Common myeloid progenitor, CD34-positive (primary cell): Measurements from ENCODE around the gene CTAG1B.

Source experiments
- CTCF ChIA-PET: fragments of 350-600 bp; sonication (Branson Sonifier 250); formaldehyde crosslinking; loops from one replicate; lab custom pipeline; 2021; ENCODE audit warnings: antibody characterized with exemption; lab: Charles Lee
- POLR2A ChIA-PET: fragments of 350-600 bp; sonication (Branson Sonifier 250); formaldehyde crosslinking; loops from one replicate; lab custom pipeline; 2021; ENCODE audit warnings: antibody characterized with exemption; lab: Charles Lee
- DNase-seq, 3 donors: peaks; one replicate each; pipeline versions ENCODE4 v3.0.0 to v3.0.0-alpha.2; 2013
- H3K27ac ChIP-seq, 2 experiments: 1 replicate in 1 of 2; 2 replicates in 1 of 2; pipeline ENCODE4 v1.7.0; 2013; ENCODE audit warnings: inconsistent platforms in 2 of 2, low read length in 2 of 2, mild to moderate bottlenecking in 2 of 2, low read depth in 1 of 2, moderate library complexity in 1 of 2; ENCODE audit not compliant: severe bottlenecking in 2 of 2, insufficient read depth in 1 of 2, poor library complexity in 1 of 2
- H3K27me3 ChIP-seq, 5 experiments: replicated peaks in 2 of 5; 1 replicate in 3 of 5; 2 replicates in 2 of 5; pipeline versions ENCODE4 v1.6.1 to v1.7.0; 2013; ENCODE audit warnings: low read length in 4 of 5, mild to moderate bottlenecking in 2 of 5, moderate library complexity in 2 of 5, inconsistent platforms in 1 of 5; ENCODE audit not compliant: insufficient read depth in 5 of 5, control insufficient read depth in 4 of 5
- H3K36me3 ChIP-seq, 4 experiments: 1 replicate in 2 of 4; 2 replicates in 2 of 4; pipeline versions ENCODE4 v1.6.1 to v1.7.0; 2013; ENCODE audit warnings: low read length in 3 of 4, control low read depth in 1 of 4, mild to moderate bottlenecking in 1 of 4; ENCODE audit not compliant: control insufficient read depth in 4 of 4, insufficient read depth in 4 of 4
- H3K4me1 ChIP-seq, 4 experiments: 1 replicate in 3 of 4; 2 replicates in 1 of 4; pipeline versions ENCODE4 v1.6.1 to v1.7.1; 2013; ENCODE audit warnings: low read length in 3 of 4, mild to moderate bottlenecking in 3 of 4, control low read depth in 1 of 4, inconsistent platforms in 1 of 4, moderate library complexity in 1 of 4; ENCODE audit not compliant: control insufficient read depth in 4 of 4, insufficient read depth in 4 of 4; ENCODE audit errors: control extremely low read depth in 1 of 4
- H3K4me3 ChIP-seq, 7 experiments: 1 replicate in 4 of 7; 2 replicates in 3 of 7; pipeline versions ENCODE4 v1.5.1 to v1.7.0; 2013; ENCODE audit warnings: mild to moderate bottlenecking in 7 of 7, low read length in 6 of 7, moderate library complexity in 6 of 7, inconsistent platforms in 2 of 7, low read depth in 2 of 7, control low read depth in 1 of 7; ENCODE audit not compliant: insufficient read depth in 4 of 7, control insufficient read depth in 1 of 7; ENCODE audit errors: extremely low read depth in 1 of 7
- H3K9me3 ChIP-seq, 5 experiments: 1 replicate in 4 of 5; 2 replicates in 1 of 5; pipeline versions ENCODE4 v1.6.1 to v1.7.1; 2013; ENCODE audit warnings: low read length in 4 of 5, mild to moderate bottlenecking in 2 of 5, inconsistent platforms in 1 of 5, low read depth in 1 of 5, moderate library complexity in 1 of 5; ENCODE audit not compliant: control insufficient read depth in 4 of 5, insufficient read depth in 2 of 5; ENCODE audit errors: control extremely low read depth in 1 of 5
- WGBS: methylation state at CpG from one replicate; pipeline ENCODE4 v1.1.5; 2013; ENCODE audit not compliant: insufficient coverage; 5-methylcytosine and 5-hydroxymethylcytosine counted together

Gene CTAG1B

GRCh38 chrX:154607370-154607769, 11.7 kb downstream of the CTAG1B start:
- CTCF ChIA-PET: no interaction called here
- POLR2A ChIA-PET: no interaction called here
- WGBS: 94% methylated on average over 4 of the region's 6 CpGs
- Histone ChIP-seq H3K27ac (no peak overlapping the region), H3K27me3 (no peaks in the 10 kb centered on the region), H3K4me3 (no peak overlapping the region), H3K4me1 (peaks cover 0 to 15% (median 5%) of the 10 kb centered on the region in 4 experiments), H3K9me3 (no peaks in the 10 kb centered on the region), H3K36me3 (no peaks in the 10 kb centered on the region)
- DNase-seq: peak in 2 of 3 donors; percentile 36 to 44

GRCh38 chrX:154605566-154605965, 13.5 kb downstream of the CTAG1B start:
- Histone ChIP-seq H3K27ac (no peak overlapping the region), H3K27me3 (no peaks in the 10 kb centered on the region), H3K4me3 (no peak overlapping the region), H3K9me3 (no peaks in the 10 kb centered on the region), H3K36me3 (no peaks in the 10 kb centered on the region), H3K4me1 (peaks cover 0 to 15% (median 5%) of the 10 kb centered on the region in 4 experiments)
- WGBS: 92% methylated on average over 5 of the region's 6 CpGs
- ChIA-PET POLR2A (no interaction called here), CTCF (no interaction called here)
- DNase-seq: no peak

GRCh38 chrX:154603438-154604430, 15.3 kb downstream of the CTAG1B start:
- peak; percentile 56 to 91 (median 88) for DNase-seq
- Histone ChIP-seq H3K27me3 (no peaks in the 10 kb centered on the region), H3K4me3 (no peak overlapping the region), H3K36me3 (no peaks in the 10 kb centered on the region), H3K9me3 (no peaks in the 10 kb centered on the region), H3K27ac (no peak overlapping the region), H3K4me1 (peaks cover 0 to 26% (median 16%) of the 10 kb centered on the region in 4 experiments)
- 85% methylated on average over 9 of the region's 13 CpGs for WGBS
- POLR2A ChIA-PET: no interaction called here
- CTCF ChIA-PET: no interaction called here

- no peaks in the 10 kb centered on the region for H3K36me3 ChIP-seq
- ChIA-PET POLR2A (no interaction called here), CTCF (no interaction called here)
- H3K27me3 ChIP-seq: no peaks in the 10 kb centered on the region
- no peak overlapping the region for H3K27ac ChIP-seq
- no peak for DNase-seq
- H3K9me3 ChIP-seq: no peaks in the 10 kb centered on the region
- H3K4me1 ChIP-seq: peaks cover 0 to 26% (median 16%) of the 10 kb centered on the region in 4 experiments
- 90% methylated on average over 16 of the region's 18 CpGs for WGBS
- H3K4me3 ChIP-seq: no peak overlapping the region
These were observed 16.2 kb downstream of the CTAG1B start for GRCh38 chrX:154602766-154603437.

- ChIA-PET POLR2A (no interaction called here), CTCF (no interaction called here)
- peaks cover 0 to 26% (median 16%) of the 10 kb centered on the region in 4 experiments for H3K4me1 ChIP-seq
- H3K36me3 ChIP-seq: no peaks in the 10 kb centered on the region
- H3K9me3 ChIP-seq: no peaks in the 10 kb centered on the region
- H3K27me3 ChIP-seq: no peaks in the 10 kb centered on the region
- no peak for DNase-seq
- H3K4me3 ChIP-seq: no peak overlapping the region
- H3K27ac ChIP-seq: no peak overlapping the region
- WGBS: 80% methylated on average over 12 of the region's 13 CpGs
These were observed 16.9 kb downstream of the CTAG1B start for GRCh38 chrX:154602226-154602625.

- no peak overlapping the region for H3K27ac ChIP-seq
- H3K27me3 ChIP-seq: no peaks in the 10 kb centered on the region
- WGBS: 92% methylated on average over 13 of the region's 15 CpGs
- CTCF ChIA-PET: interaction anchor here (0.6 kb wide), 1 partner anchor 294 kb away, joined by 3 read pairs; no protein-coding TSS in a partner anchor
- no peak overlapping the region for H3K4me3 ChIP-seq
- H3K9me3 ChIP-seq: no peaks in the 10 kb centered on the region
- DNase-seq: no peak
- POLR2A ChIA-PET: no interaction called here
- H3K4me1 ChIP-seq: peaks cover 0 to 34% (median 17%) of the 10 kb centered on the region in 4 experiments
- no peaks in the 10 kb centered on the region for H3K36me3 ChIP-seq
These were observed 18.2 kb downstream of the CTAG1B start for GRCh38 chrX:154600759-154601374.
